Measurements from ENCODE around the gene SULT1E1. TPM values are rescaled to one million over a fixed set of nuclear protein-coding genes. Genes with fewer than 3 reads are reported as not detected.

The SULT1E1 gene
- total RNA-seq, 4 donors from 2014 or later: 0.34 TPM; not detected in 3

- TF ChIP-seq, protein P1, sequence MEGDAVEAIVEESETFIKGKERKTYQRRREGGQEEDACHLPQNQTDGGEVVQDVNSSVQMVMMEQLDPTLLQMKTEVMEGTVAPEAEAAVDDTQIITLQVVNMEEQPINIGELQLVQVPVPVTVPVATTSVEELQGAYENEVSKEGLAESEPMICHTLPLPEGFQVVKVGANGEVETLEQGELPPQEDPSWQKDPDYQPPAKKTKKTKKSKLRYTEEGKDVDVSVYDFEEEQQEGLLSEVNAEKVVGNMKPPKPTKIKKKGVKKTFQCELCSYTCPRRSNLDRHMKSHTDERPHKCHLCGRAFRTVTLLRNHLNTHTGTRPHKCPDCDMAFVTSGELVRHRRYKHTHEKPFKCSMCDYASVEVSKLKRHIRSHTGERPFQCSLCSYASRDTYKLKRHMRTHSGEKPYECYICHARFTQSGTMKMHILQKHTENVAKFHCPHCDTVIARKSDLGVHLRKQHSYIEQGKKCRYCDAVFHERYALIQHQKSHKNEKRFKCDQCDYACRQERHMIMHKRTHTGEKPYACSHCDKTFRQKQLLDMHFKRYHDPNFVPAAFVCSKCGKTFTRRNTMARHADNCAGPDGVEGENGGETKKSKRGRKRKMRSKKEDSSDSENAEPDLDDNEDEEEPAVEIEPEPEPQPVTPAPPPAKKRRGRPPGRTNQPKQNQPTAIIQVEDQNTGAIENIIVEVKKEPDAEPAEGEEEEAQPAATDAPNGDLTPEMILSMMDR (IDR thresholded peaks at IDR 0.05; ENCODE audit: low read depth): no peak
These were observed 27.5 kb downstream of the SULT1E1 start for GRCh38 chr4:69832326-69833030.

- TF ChIP-seq, protein P1 (IDR thresholded peaks at IDR 0.05; ENCODE audit: low read depth): no peak
These were observed 28.2 kb downstream of the SULT1E1 start for GRCh38 chr4:69831646-69832325.

GRCh38 chr4:69831270-69831627, 28.7 kb downstream of the SULT1E1 start:
- TF ChIP-seq, protein P1 (IDR thresholded peaks at IDR 0.05; ENCODE audit: low read depth): no peak

- TF ChIP-seq, protein P1 (IDR thresholded peaks at IDR 0.05; ENCODE audit: low read depth): no peak
These were observed 29.2 kb downstream of the SULT1E1 start for GRCh38 chr4:69830560-69831269.

- TF ChIP-seq, protein P1 (IDR thresholded peaks at IDR 0.05; ENCODE audit: low read depth): no peak
These were observed 29.8 kb downstream of the SULT1E1 start for GRCh38 chr4:69830192-69830559.

- TF ChIP-seq, protein P1 (IDR thresholded peaks at IDR 0.05; ENCODE audit: low read depth): no peak
These were observed 30.3 kb downstream of the SULT1E1 start for GRCh38 chr4:69829678-69830077.

DNA sequence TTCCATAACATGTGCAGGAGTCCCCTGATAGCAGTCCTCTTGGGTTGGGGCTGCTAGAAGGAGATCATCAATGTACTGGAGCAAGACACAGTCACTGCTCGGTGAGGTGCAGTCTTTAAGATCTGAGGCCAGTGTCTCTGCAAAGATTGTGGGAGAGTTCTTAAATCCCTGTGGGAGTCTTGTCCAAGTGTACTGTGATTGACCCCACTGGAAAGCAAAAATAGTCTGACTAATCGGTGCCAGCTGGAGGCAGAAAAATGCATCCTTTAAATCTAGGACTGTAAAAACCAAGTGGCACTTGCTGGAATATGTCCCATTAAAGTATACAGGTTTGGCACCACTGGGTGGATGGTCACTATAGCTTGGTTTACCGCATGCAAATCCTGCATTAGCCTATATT, 31.1 kb downstream of the SULT1E1 start:
- TF ChIP-seq, protein P1 (IDR thresholded peaks at IDR 0.05; ENCODE audit: low read depth): no peak

All from subcutaneous adipose tissue (tissue), 4 donors.